AG04449 (cell line): ENCODE data around the gene LONP2.
"Not testable (repeated sequence)": the region's sequence is repeated elsewhere in the genome, so short reads cannot be mapped to it uniquely, and the experiment has no call there.

ENCODE experiments used
- CTCF ChIA-PET: fragments of 350-600 bp; formaldehyde crosslinking; extraction: SDS; loops from one replicate; lab custom pipeline; 2021; ENCODE audit warnings: antibody characterized with exemption; lab: Yijun Ruan, JAX
- POLR2A ChIA-PET: fragments of 400-600, 350-600 bp; formaldehyde crosslinking; extraction: SDS; loops from one replicate; lab custom pipeline; 2020; ENCODE audit warnings: antibody characterized with exemption, inconsistent platforms; lab: Yijun Ruan, JAX
- DNase-seq: peaks from one replicate; pipeline ENCODE4 v3.0.0-alpha.2; 2010; ENCODE audit warnings: low read depth, low spot score
- H3K4me3 ChIP-seq: 2 replicates; pipeline ENCODE4 v1.5.1; 2011; ENCODE audit warnings: low read depth, mild to moderate bottlenecking, control low read depth, low read length
- TF ChIP-seq, protein P1 (sequence below): IDR thresholded peaks from one replicate; pipeline ENCODE4 v1.5.1; 2011; ENCODE audit warnings: mild to moderate bottlenecking, moderate library complexity, low read length, control low read depth, inconsistent platforms; ENCODE audit not compliant: insufficient read depth; ENCODE audit errors: missing control alignments

Gene LONP2

DNA sequence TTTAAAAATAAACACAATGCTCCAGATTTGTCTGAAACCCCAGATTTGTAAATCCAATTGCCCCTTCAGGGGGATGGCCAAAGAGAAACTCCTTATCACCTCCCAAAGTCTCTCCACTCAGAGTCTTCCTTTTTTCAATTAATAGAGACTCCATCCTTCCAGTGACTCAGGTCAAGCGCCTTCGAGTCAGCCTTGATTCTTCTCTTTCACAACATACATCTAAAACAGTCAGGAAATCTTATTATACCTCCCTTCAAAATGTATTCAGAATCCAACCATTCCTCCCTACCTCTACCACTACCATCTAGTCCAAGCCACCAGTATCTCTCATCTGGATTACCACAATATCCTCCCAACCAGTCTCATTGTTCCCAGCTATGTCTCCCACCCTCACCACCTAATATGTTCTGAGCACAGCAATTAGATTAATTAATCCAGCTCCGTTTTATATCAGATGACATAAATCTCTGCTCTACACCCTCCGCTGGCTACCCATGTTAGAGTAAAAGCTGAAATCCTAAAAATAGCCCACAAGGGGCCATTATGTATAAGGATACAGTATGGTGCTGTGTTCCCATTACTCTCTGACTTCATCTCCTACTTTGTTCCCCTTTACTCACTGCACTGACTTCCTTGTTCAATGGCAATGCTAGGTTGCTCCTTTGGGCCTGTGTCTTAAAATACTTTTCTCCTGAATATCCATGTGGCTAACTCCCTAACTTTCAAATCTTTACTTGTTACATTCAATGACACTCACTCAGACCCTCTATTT lies 129.3 kb downstream of the LONP2 start:
- POLR2A ChIA-PET, result no interaction called here
- H3K4me3 ChIP-seq, result no peak overlapping the region
- TF ChIP-seq, protein P1, sequence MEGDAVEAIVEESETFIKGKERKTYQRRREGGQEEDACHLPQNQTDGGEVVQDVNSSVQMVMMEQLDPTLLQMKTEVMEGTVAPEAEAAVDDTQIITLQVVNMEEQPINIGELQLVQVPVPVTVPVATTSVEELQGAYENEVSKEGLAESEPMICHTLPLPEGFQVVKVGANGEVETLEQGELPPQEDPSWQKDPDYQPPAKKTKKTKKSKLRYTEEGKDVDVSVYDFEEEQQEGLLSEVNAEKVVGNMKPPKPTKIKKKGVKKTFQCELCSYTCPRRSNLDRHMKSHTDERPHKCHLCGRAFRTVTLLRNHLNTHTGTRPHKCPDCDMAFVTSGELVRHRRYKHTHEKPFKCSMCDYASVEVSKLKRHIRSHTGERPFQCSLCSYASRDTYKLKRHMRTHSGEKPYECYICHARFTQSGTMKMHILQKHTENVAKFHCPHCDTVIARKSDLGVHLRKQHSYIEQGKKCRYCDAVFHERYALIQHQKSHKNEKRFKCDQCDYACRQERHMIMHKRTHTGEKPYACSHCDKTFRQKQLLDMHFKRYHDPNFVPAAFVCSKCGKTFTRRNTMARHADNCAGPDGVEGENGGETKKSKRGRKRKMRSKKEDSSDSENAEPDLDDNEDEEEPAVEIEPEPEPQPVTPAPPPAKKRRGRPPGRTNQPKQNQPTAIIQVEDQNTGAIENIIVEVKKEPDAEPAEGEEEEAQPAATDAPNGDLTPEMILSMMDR, result no peak
- CTCF ChIA-PET, result interaction anchor here (1.4 to 2.8 kb wide), 2 partner anchors 19 to 250 kb away, joined by 4 to 11 read pairs; no protein-coding TSS in a partner anchor
- no peak for DNase-seq

DNA sequence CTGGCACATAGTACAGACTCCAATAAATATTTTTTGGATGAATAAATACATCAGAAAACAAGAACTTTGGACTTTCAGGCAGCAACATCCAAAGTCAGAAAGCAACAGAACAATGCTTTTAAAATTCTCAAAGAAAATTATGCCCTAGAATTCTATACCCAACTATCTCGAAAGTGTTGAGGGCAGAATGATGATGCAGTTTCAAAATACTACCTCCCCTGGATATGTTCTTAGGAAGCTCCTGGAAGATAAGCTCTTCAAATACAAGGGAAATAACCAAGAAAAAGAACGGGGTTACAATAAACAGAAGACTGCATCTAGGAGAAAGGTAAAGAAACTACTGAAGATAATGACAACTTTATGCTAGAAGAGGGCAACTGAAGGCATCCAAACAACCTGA lies 130.2 kb downstream of the LONP2 start:
- POLR2A ChIA-PET, result no interaction called here
- TF ChIP-seq, protein P1, result no peak

DNA sequence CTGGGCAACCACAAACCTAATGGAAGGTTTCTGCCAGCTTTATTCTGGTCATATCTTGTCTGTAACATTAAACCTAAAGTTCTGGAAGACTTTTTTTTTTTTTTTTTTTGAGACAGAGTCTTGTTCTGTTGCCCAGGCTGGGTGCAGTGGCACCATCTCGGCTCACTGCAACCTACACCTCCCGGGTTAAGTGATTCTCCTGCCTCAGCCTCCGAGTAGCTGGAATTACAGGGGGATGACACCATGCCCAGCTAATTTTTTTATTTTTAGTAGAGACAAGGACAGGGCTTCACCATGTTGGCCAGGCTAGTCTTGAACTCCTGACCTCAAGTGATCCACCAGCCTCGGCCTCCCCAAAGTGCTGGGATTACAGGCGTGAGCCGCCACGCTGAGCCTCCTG lies 133.2 kb downstream of the LONP2 start:
- H3K4me3 ChIP-seq, DNase-seq: not testable (repeated sequence)
- POLR2A ChIA-PET, result interaction anchor here (1.1 kb wide), 1 partner anchor 12 kb away, joined by 3 read pairs; no protein-coding TSS in a partner anchor
- CTCF ChIA-PET, result interaction anchor here (1.2 to 1.7 kb wide), 3 partner anchors 9 to 253 kb away, joined by 4 to 6 read pairs (median 5); no protein-coding TSS in a partner anchor

More for the DNA sequence above, 130.2 kb downstream of the LONP2 start:
- CTCF ChIA-PET, result interaction anchor here (0.7 kb wide), 1 partner anchor 1332 kb away, joined by 3 read pairs; no protein-coding TSS in a partner anchor
- DNase-seq, result no peak
- H3K4me3 ChIP-seq, result no peak overlapping the region

DNA sequence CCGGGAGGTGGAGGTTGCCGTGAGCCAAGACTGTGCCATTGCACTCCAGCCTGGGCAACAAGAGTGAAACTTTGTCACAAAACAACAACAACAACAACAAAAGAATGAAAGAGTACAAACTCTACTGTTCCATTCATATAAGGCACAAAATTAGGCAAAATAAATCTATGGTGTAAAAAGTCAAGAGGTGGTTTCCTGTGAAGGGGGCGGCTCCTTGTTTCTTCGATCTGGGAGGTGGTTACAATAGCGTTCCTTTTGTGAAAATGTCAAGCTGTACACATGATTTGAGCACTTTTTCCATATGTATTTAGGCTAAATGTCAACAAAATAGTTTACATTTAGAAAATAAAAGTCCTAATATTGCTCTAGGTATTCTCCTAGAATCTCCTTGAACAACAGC lies 134.2 kb downstream of the LONP2 start:
- TF ChIP-seq, protein P1, result no peak
- DNase-seq, result no peak
- H3K4me3 ChIP-seq, result no peak overlapping the region
- ChIA-PET POLR2A (interaction anchor here (0.8 to 1.1 kb wide), 2 partner anchors 12 to 13 kb away, joined by 3 to 4 read pairs; no protein-coding TSS in a partner anchor), CTCF (interaction anchor here (1.0 to 1.2 kb wide), 2 partner anchors 245 to 252 kb away, joined by 4 read pairs; no protein-coding TSS in a partner anchor)

DNA sequence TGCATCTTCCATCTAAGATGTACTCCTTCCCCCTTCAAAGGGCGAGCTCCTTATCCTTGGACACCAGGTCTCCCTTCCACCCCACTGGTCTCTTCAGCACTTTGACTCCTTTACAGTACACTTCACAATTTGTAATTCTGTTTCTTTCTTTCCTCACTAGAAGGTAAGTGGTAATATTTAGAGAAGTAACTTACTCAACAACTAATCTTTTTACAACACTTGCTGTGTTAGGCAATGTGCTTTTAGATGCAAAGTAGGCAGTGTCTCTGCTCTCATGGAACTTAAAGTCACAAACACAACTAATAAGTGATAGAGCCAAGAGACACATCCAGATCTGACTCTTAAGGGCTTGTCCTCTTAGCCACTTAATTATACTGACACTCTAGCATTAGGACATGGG lies 134.7 kb downstream of the LONP2 start:
- POLR2A ChIA-PET, result interaction anchor here (0.8 kb wide), 1 partner anchor 13 kb away, joined by 4 read pairs; no protein-coding TSS in a partner anchor
- H3K4me3 ChIP-seq, result no peak overlapping the region

DNA sequence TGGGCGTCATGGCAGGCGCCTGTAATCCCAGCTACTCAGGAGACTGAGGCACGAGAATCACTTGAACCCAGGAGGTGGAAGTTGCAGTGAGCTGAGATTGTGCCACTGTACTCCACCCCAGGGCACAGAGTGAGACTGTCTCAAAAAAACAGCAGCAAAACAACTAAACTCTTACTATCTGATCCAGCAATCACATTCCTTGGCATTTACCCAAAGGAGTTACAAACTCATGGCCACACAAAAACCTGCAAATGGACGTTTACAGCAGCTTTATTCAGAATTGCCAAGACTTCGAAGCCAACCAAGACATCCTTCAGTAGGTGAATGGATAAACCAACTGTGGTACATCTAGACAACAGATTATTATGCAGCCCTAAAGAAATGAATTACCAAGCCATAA lies 137.1 kb downstream of the LONP2 start:
- CTCF ChIA-PET, result no interaction called here
- POLR2A ChIA-PET, result interaction anchor here (1.2 kb wide), 1 partner anchor 15 kb away, joined by 3 read pairs; no protein-coding TSS in a partner anchor
- TF ChIP-seq, protein P1, result no peak

More for the DNA sequence above, 134.7 kb downstream of the LONP2 start:
- TF ChIP-seq, protein P1, result no peak
- CTCF ChIA-PET, result interaction anchor here (1.0 to 1.2 kb wide), 2 partner anchors 245 to 252 kb away, joined by 4 read pairs; no protein-coding TSS in a partner anchor
- no peak for DNase-seq

More for the DNA sequence above, 137.1 kb downstream of the LONP2 start:
- no peak for DNase-seq
- no peak overlapping the region for H3K4me3 ChIP-seq
